K562 (cell line): ENCODE measurements around the gene PPM1M. TPM values are rescaled to one million over a fixed set of nuclear protein-coding genes. Genes with fewer than 3 reads are reported as not detected.

Experiments used
- ATAC-seq: fragments of 200-7000 bp; cut with Tn5 transposase; 3 replicates; pipeline ENCODE4 v1.9.1; 2020; ENCODE audit warnings: moderate library complexity
- BruUV-seq: library from RNA; stranded (reverse); fragments of 400-500 nt; replicated peaks from 2 replicates; lab custom pipeline; 2021; lab: Mats Ljungman, UMichigan
- CTCF ChIA-PET: fragments of 300-600 bp; formaldehyde crosslinking; extraction: SDS; loops from one replicate; lab custom pipeline; 2021; ENCODE audit warnings: low intra/inter-chr PET ratio; lab: Yijun Ruan, JAX
- POLR2A ChIA-PET: fragments of 300-600, 350-650 bp; sonication (Branson Sonifier 250); formaldehyde crosslinking; extraction: SDS; loops from one replicate; lab custom pipeline; 2021; ENCODE audit warnings: antibody characterized with exemption, inconsistent platforms; lab: Yijun Ruan, JAX
- DNase-seq, 4 experiments: peaks; one replicate each; pipeline versions ENCODE4 v3.0.0 to v3.0.0-alpha.2; 2011 to 2018; ENCODE audit warnings: low spot score in 3 of 4, mixed read lengths in 3 of 4; ENCODE audit errors: extremely low read depth in 1 of 4
- FAIRE-seq: peaks from 2 replicates; lab custom pipeline; 2011; peaks lifted over from hg19 to GRCh38; lab: Jason Lieb, UNC
- H2AFZ ChIP-seq: 2 replicates; pipeline ENCODE4 v1.6.0; 2011; ENCODE audit warnings: low read depth, low read length, control low read depth, inconsistent platforms
- H3K27ac ChIP-seq: fragments of 200-600 bp; 3 replicates; pipeline ENCODE4 v1.8.0; 2011; ENCODE audit warnings: low read depth, mild to moderate bottlenecking, control low read depth, inconsistent platforms, low read length, moderate library complexity, mixed read lengths; ENCODE audit errors: extremely low read depth
- H3K27me3 ChIP-seq, 2 experiments: fragments of 300-600 bp in 1 of 2; 2 replicates in 1 of 2; 3 replicates in 1 of 2; pipeline versions ENCODE4 v1.6.0 to v1.8.0; 2011; ENCODE audit warnings: inconsistent platforms in 2 of 2, low read length in 2 of 2, mild to moderate bottlenecking in 1 of 2, mixed read lengths in 1 of 2, moderate library complexity in 1 of 2; ENCODE audit not compliant: control insufficient read depth in 2 of 2, insufficient read depth in 2 of 2
- H3K36me3 ChIP-seq: fragments of 300-600 bp; 3 replicates; pipeline ENCODE4 v1.8.0; 2011; ENCODE audit warnings: mild to moderate bottlenecking, low read length, inconsistent platforms; ENCODE audit not compliant: control insufficient read depth, insufficient read depth
- H3K4me1 ChIP-seq, 2 experiments: fragments of 200-600 bp in 1 of 2; replicated peaks in 1 of 2; 2 replicates in 1 of 2; 3 replicates in 1 of 2; pipeline versions ENCODE4 v1.5.1 to v1.8.0; 2011; ENCODE audit warnings: inconsistent platforms in 2 of 2, low read length in 2 of 2, mild to moderate bottlenecking in 1 of 2, mixed read lengths in 1 of 2, moderate library complexity in 1 of 2; ENCODE audit not compliant: control insufficient read depth in 2 of 2, insufficient read depth in 2 of 2
- H3K4me2 ChIP-seq: 2 replicates; pipeline ENCODE4 v1.6.1; 2011; ENCODE audit warnings: low read length, control low read depth, inconsistent platforms, mixed read lengths; ENCODE audit not compliant: insufficient read depth
- H3K4me3 ChIP-seq: fragments of 200-600 bp; sonication (generic), shearing (Covaris generic); 2 replicates; pipeline ENCODE4 v1.5.1; 2016; ENCODE audit warnings: control low read depth, inconsistent platforms
- H3K79me2 ChIP-seq: fragments of 200-600 bp; 3 replicates; pipeline ENCODE4 v1.8.0; 2011; ENCODE audit warnings: low read length, inconsistent platforms; ENCODE audit not compliant: control insufficient read depth, insufficient read depth
- H3K9ac ChIP-seq, 2 experiments: 2 replicates each; pipeline versions ENCODE4 v1.6.0 to v1.6.1; 2011; ENCODE audit warnings: low read depth in 2 of 2, low read length in 2 of 2, control low read depth in 1 of 2, inconsistent platforms in 1 of 2, mild to moderate bottlenecking in 1 of 2, mixed read lengths in 1 of 2; ENCODE audit not compliant: insufficient read depth in 1 of 2
- H3K9me1 ChIP-seq: one replicate; pipeline ENCODE4 v1.6.0; 2011; ENCODE audit warnings: inconsistent platforms, mild to moderate bottlenecking, low read length, moderate library complexity; ENCODE audit not compliant: control insufficient read depth, insufficient read depth
- H3K9me3 ChIP-seq: replicated peaks from 2 replicates; pipeline ENCODE4 v1.5.1; 2011; ENCODE audit warnings: low read depth, low read length, inconsistent platforms; ENCODE audit not compliant: control insufficient read depth, insufficient read depth
- H4K20me1 ChIP-seq: replicated peaks from 2 replicates; pipeline ENCODE4 v1.6.1; 2011; ENCODE audit warnings: low read length, inconsistent platforms, mixed read lengths; ENCODE audit not compliant: control insufficient read depth, insufficient read depth
- CBX8 ChIP-seq: fragments of 200-600 bp; sonication (generic); IDR thresholded peaks from 2 replicates; pipeline ENCODE4 v1.6.1; 2012; ENCODE audit warnings: borderline replicate concordance, mixed run types, low read depth, mild to moderate bottlenecking, moderate library complexity, mixed read lengths, low read length, control low read depth, inconsistent platforms; ENCODE audit not compliant: poor library complexity, severe bottlenecking; ENCODE audit errors: extremely low read depth
- DPF2 ChIP-seq: fragments of 450-650 bp; IDR thresholded peaks from 2 replicates; pipeline ENCODE4 v1.6.1; 2016
- NCOA4 ChIP-seq: fragments of 450-650 bp; IDR thresholded peaks from 2 replicates; pipeline ENCODE4 v1.6.1; 2018; ENCODE audit warnings: mild to moderate bottlenecking; ENCODE audit not compliant: partially characterized antibody
- PTRF ChIP-seq: fragments of 450-650 bp; IDR thresholded peaks from 2 replicates; pipeline ENCODE4 v1.6.1; 2016; ENCODE audit warnings: mild to moderate bottlenecking, missing genetic modification characterization, missing compliant biosample characterization
- SNIP1 ChIP-seq: fragments of 450-650 bp; IDR thresholded peaks from 2 replicates; pipeline ENCODE4 v1.7.1; 2017; ENCODE audit warnings: low read depth, mild to moderate bottlenecking
- YBX1 ChIP-seq: fragments of 450-650 bp; IDR thresholded peaks from 2 replicates; pipeline ENCODE4 v1.7.1; 2016; ENCODE audit warnings: mild to moderate bottlenecking
- ZC3H8 ChIP-seq: fragments of 450-650 bp; IDR thresholded peaks from 2 replicates; pipeline ENCODE4 v1.6.1; 2017
- ZNF3 ChIP-seq: fragments of 250-450 bp; sonication (Bioruptor Pico); IDR thresholded peaks from 2 replicates; pipeline ENCODE4 v1.5.0; 2021; ENCODE audit warnings: mild to moderate bottlenecking, moderate library complexity
- ZNF639 ChIP-seq, 2 experiments: fragments of 200-800 bp in 1 of 2; sonication (Bioruptor generic) in 1 of 2; sonication (generic) in 1 of 2; formaldehyde crosslinking in 1 of 2; IDR thresholded peaks in 1 of 2; conservative IDR thresholded peaks in 1 of 2; 2 replicates each; pipeline versions ENCODE4 v1.5.0 to v1.6.1; 2016 to 2020; ENCODE audit warnings: missing compliant biosample characterization in 1 of 2, missing genetic modification characterization in 1 of 2, missing genetic modification reagents in 1 of 2
- WGBS: fragments of 100-300 bp; shearing (Covaris generic); methylation state at CpG from one replicate; pipeline ENCODE4 v1.1.6; 2016; ENCODE audit warnings: low coverage, mixed read lengths; ENCODE audit not compliant: insufficient coverage; ENCODE audit errors: missing lambda C conversion rate; 5-methylcytosine and 5-hydroxymethylcytosine counted together
- in situ Hi-C: fragments of 300-500 bp; cut with MboI; formaldehyde crosslinking; loops from 4 replicates; pipeline ENCODE4 v1.15.0; 2018; ENCODE audit warnings: inconsistent platforms, mixed read lengths
- intact Hi-C: fragments of 100-400 bp; cut with micrococcal nuclease; formaldehyde crosslinking; loops from 2 replicates; pipeline ENCODE4 v1.14.2; 2022
- polyA plus RNA-seq, 8 experiments: library from polyadenylated mRNA; depleted of rRNA in 4 of 8; stranded (reverse) in 5 of 8; unstranded in 3 of 8; fragments of >200 nt; fragmentation: Nextera tagmentation in 2 of 8; fragmentation: Illumina TruSeq in 1 of 8; extraction: Ambion mirVana in 2 of 8; extraction: Trizol in 1 of 8; gene quantifications; 2 replicates each; pipeline versions ENCODE4 v1.2.1 to v1.2.3, GENCODE V29; 2011 to 2014; ENCODE audit warnings: inconsistent platforms in 1 of 8, missing spikeins in 1 of 8
- total RNA-seq, 7 experiments: library from RNA; depleted of rRNA in 6 of 7; stranded (reverse); fragments of >200 nt in 6 of 7; fragmentation: Illumina TruSeq in 2 of 7; extraction: Trizol in 2 of 7; gene quantifications; 2 replicates each; pipeline versions ENCODE4 v1.2.1 to v1.2.3, GENCODE V29; 2011 to 2021; ENCODE audit warnings: low replicate concordance in 1 of 7

Gene PPM1M
- total and polyA plus RNA-seq, 9 of the 15 experiments (the other 6 are each of a cell fraction or from before 2014, with no cell fraction given), result 1.4 to 9.2 (median 4.4) TPM

GRCh38 chr3:52292247-52293065, 46.9 kb downstream of the PPM1M start (continued):
- TF ChIP-seq ZNF639 (CRISPR knock-in tag; conservative IDR thresholded peaks at IDR 0.05 in 1 of 2, IDR thresholded peaks at IDR 0.05 in 1 of 2), result no peak

- CTCF ChIA-PET, result interaction anchor here (0.9 kb wide), 1 partner anchor 46 kb away, joined by 3 read pairs; no protein-coding TSS in a partner anchor
- Histone ChIP-seq H3K4me1 (peaks cover 19 to 40% of the 10 kb centered on the region in 2 experiments), H3K36me3 (peaks cover 4% of the 10 kb centered on the region; the same call in 2 of the 3 replicates), H3K9ac (peak overlapping the region in 1 of 2 experiments; percentile 45; a peak in 1 of 4 replicates), H3K27me3 (no peaks in the 10 kb centered on the region), H3K27ac (no peak overlapping the region), H3K9me3 (no peaks in the 10 kb centered on the region), H3K4me2 (no peak overlapping the region), H3K4me3 (no peak overlapping the region), H4K20me1 (no peaks in the 10 kb centered on the region), H3K9me1 (no peaks in the 10 kb centered on the region), H2AFZ (no peak overlapping the region), H3K79me2 (peaks cover 5% of the 10 kb centered on the region; the same call in 1 of the 3 replicates)
- TF ChIP-seq SNIP1, result no peak
- TF ChIP-seq NCOA4, result no peak
- TF ChIP-seq DPF2, result no peak
- no peak for TF ChIP-seq YBX1
- TF ChIP-seq CBX8, result no peak
- TF ChIP-seq ZC3H8, result no peak
- no peak for TF ChIP-seq PTRF (tag)
- TF ChIP-seq ZNF3, result no peak
- intact Hi-C loops (loop anchor here (5.0 kb wide), 1 partner anchor 154 kb away; the partner anchor contains the start of gene SEMA3G), in situ Hi-C loops (loop anchor here (5.0 to 10.0 kb wide), 3 partner anchors 49 to 151 kb away; partner anchors contain the start of gene SEMA3G)
- no TSS peak for BruUV-seq
- ATAC-seq (no peak), DNase-seq (no peak), FAIRE-seq (no peak)
- POLR2A ChIA-PET, result interaction anchor here (0.7 to 1.2 kb wide), 2 partner anchors 15 to 358 kb away, joined by 3 to 5 read pairs; partner anchors contain the start of gene WDR82
- WGBS, result 77% methylated on average over 12 of the region's 17 CpGs
Measured at GRCh38 chr3:52293491-52294319, 48.1 kb downstream of the PPM1M start.
